Ovary (tissue), 9 donors: ENCODE measurements around the gene CKS1B. TPM values are rescaled to one million over a fixed set of nuclear protein-coding genes. Genes with fewer than 3 reads are reported as not detected.

ENCODE experiments used
- DNase-seq, 5 donors: peaks; one replicate each; pipeline ENCODE4 v3.0.0-alpha.2; 2019 to 2020
- H3K27ac ChIP-seq, 2 donors: fragments of 200-600 bp; one replicate each; pipeline versions ENCODE4 v1.5.1 to v1.8.0; 2019 to 2022
- H3K27me3 ChIP-seq: fragments of 200-600 bp; one replicate; pipeline ENCODE4 v1.8.0; 2022
- H3K36me3 ChIP-seq: fragments of 200-600 bp; sonication (generic); one replicate; pipeline ENCODE4 v1.5.1; 2019
- H3K4me1 ChIP-seq: one replicate; pipeline ENCODE4 v1.8.1; 2013; ENCODE audit warnings: mild to moderate bottlenecking, moderate library complexity; ENCODE audit not compliant: insufficient read depth
- H3K4me3 ChIP-seq: fragments of 200-600 bp; sonication (generic); one replicate; pipeline ENCODE4 v1.5.1; 2017
- H3K9me3 ChIP-seq, 2 donors: fragments of 200-600 bp in 1 of 2; sonication (generic) in 1 of 2; one replicate each; pipeline versions ENCODE4 v1.5.1 to v1.8.1; 2013 to 2019; ENCODE audit warnings: mild to moderate bottlenecking in 1 of 2, moderate library complexity in 1 of 2
- CTCF ChIP-seq, 3 donors: fragments of 450-650 bp in 2 of 3; fragments of 200-600 bp in 1 of 3; IDR thresholded peaks; one replicate each; pipeline versions ENCODE4 v1.5.1 to v1.8.0; 2016 to 2022; ENCODE audit warnings: antibody characterized with exemption in 3 of 3, mild to moderate bottlenecking in 1 of 3
- EP300 ChIP-seq: sonication (generic); formaldehyde crosslinking; IDR thresholded peaks from one replicate; pipeline ENCODE4 v1.6.1; 2017; ENCODE audit warnings: antibody characterized with exemption
- POLR2A ChIP-seq: fragments of 450-650 bp; IDR thresholded peaks from one replicate; pipeline ENCODE4 v1.6.1; 2017; ENCODE audit warnings: antibody characterized with exemption, mild to moderate bottlenecking, moderate library complexity
- WGBS, 3 donors: extraction: QIAGEN DNeasy Blood & Tissue Kit in 1 of 3; methylation state at CpG; one replicate each; pipeline versions ENCODE4 v1.1.5 to v1.1.7; 2013 to 2017; 5-methylcytosine and 5-hydroxymethylcytosine counted together
- intact Hi-C, 4 donors: fragments of 100-400 bp; cut with DNase I; formaldehyde crosslinking; loops; one replicate each; pipeline versions ENCODE4 v1.11.0 to v1.15.1; 2022 to 2023
- polyA plus RNA-seq, 2 donors: library from polyadenylated mRNA; stranded (reverse); fragments of 200-250 nt in 1 of 2; fragments of 350-450 nt in 1 of 2; fragmentation: Illumina TruSeq in 1 of 2; extraction: RNeasy Lipid Tissue Mini Kit (QIAGEN cat#74804) in 1 of 2; gene quantifications; one replicate each; pipeline ENCODE4 v1.2.3, GENCODE V29; 2013 to 2014
- total RNA-seq, 7 donors: library from RNA; depleted of rRNA in 2 of 7; stranded (reverse); fragments of >200 nt in 2 of 7; fragmentation: NEBNext Ultra II Directional in 3 of 7; extraction: Animal tissue kit (Norgen Biotek cat#: 25700) in 3 of 7; gene quantifications; one replicate each; pipeline versions ENCODE4 v1.1.0 to v1.2.4, GENCODE V29; 2016 to 2023
- donor health status: DM: no; HTN: no; CAD: no; lungs with moderate emphysema.
- donor health status: DM: no; HTN: no; CAD: no.
- donor health status: Bipolar disorder and iron deficiency.
- donor health status: DM: yes; HTN: yes; CAD: no.
- donor health status: DM: no; HTN: no; CAD: no.
- donor health status: DM: yes; HTN: yes; CAD: no.

The CKS1B gene
- total and polyA plus RNA-seq, 9 donors = 12.2 to 55.8 (median 28.0) TPM

- H3K27me3 ChIP-seq = no peaks in the 10 kb centered on the region
- H3K27ac ChIP-seq = no peak overlapping the region
- H3K9me3 ChIP-seq = no peaks in the 10 kb centered on the region
- no peak for TF ChIP-seq EP300
- no peak for DNase-seq
- H3K4me1 ChIP-seq = peaks cover 6% of the 10 kb centered on the region
- H3K4me3 ChIP-seq = no peak overlapping the region
- no peaks in the 10 kb centered on the region for H3K36me3 ChIP-seq
- intact Hi-C loops = no loop called here
- WGBS, 3 donors = 95 to 97% (median 96%) methylated on average over 5 of the region's 5 CpGs
Measured at GRCh38 chr1:154934358-154934948, 40.0 kb upstream of the CKS1B start.

GRCh38 chr1:154935749-154936554, 38.5 kb upstream of the CKS1B start:
- DNase-seq = no peak
- H3K36me3 ChIP-seq = no peaks in the 10 kb centered on the region
- peaks cover 7% of the 10 kb centered on the region for H3K4me1 ChIP-seq
- H3K27ac ChIP-seq = peak overlapping the region; percentile 94 to 95
- TF ChIP-seq CTCF (IDR thresholded peaks at IDR 0.05) (no peak), EP300 (no peak), POLR2A (no peak)
- H3K4me3 ChIP-seq = peak overlapping the region; percentile 55
- WGBS, 3 donors = 26 to 38% (median 34%) methylated on average over 27 of the region's 27 CpGs
- no peaks in the 10 kb centered on the region for H3K9me3 ChIP-seq
- intact Hi-C loops = no loop called here
- no peaks in the 10 kb centered on the region for H3K27me3 ChIP-seq

GRCh38 chr1:154936555-154937084, 37.9 kb upstream of the CKS1B start, which contains the start of gene PMVK:
Gene PMVK (minus strand): TSS chr1:154936719. CDS start chr1:154936685, 34 bp downstream.
- TF ChIP-seq CTCF (IDR thresholded peaks at IDR 0.05) = peak; percentile 10 to 57 (median 55)
- TF ChIP-seq EP300 = no peak
- TF ChIP-seq POLR2A = peak; percentile 70
- H3K36me3 ChIP-seq = no peaks in the 10 kb centered on the region
- H3K9me3 ChIP-seq = no peaks in the 10 kb centered on the region
- WGBS, 3 donors = 0 to 1% (median 1%) methylated on average over 45 of the region's 45 CpGs
- peak within 1 kb of the TSS; percentile 94 to 95 for H3K27ac ChIP-seq
- intact Hi-C loops = no loop called here
- peak within 1 kb of the TSS; percentile 55 for H3K4me3 ChIP-seq
- H3K4me1 ChIP-seq = peaks cover 14% of the 10 kb centered on the region
- peak; percentile 94 to 97 (median 96) for DNase-seq
- H3K27me3 ChIP-seq = no peaks in the 10 kb centered on the region

GRCh38 chr1:154937085-154937987, 37.1 kb upstream of the CKS1B start:
- 1% methylated on average over 36 of the region's 36 CpGs for WGBS, 3 donors
- TF ChIP-seq POLR2A (peak; percentile 93), EP300 (peak; percentile 45), CTCF (IDR thresholded peaks at IDR 0.05) (peak in 1 of 3 donors; percentile 31)
- Histone ChIP-seq H3K36me3 (no peaks in the 10 kb centered on the region), H3K4me3 (peak overlapping the region; percentile 55), H3K4me1 (peaks cover 21% of the 10 kb centered on the region), H3K27me3 (no peaks in the 10 kb centered on the region), H3K9me3 (no peaks in the 10 kb centered on the region), H3K27ac (peak overlapping the region; percentile 94 to 95)
- intact Hi-C loops = no loop called here
- peak; percentile 93 to 95 (median 93) for DNase-seq
